ENCODE data around the gene RGS6. TPM values are rescaled to one million over a fixed set of nuclear protein-coding genes. Genes with fewer than 3 reads are reported as not detected.

Gene RGS6
- total RNA-seq, 1 experiment from 2014 or later = not detected

- DNase-seq (peak; percentile 70), ATAC-seq (peak; percentile 57)
- Histone ChIP-seq H3K4me1 (ENCODE audit: insufficient read depth, low read length) (peaks cover 11% of the 10 kb centered on the region), H3F3A (ENCODE audit: low read length, unreplicated experiment) (no peaks in the 10 kb centered on the region), H3K36me3 (ENCODE audit: low read depth, low read length) (no peaks in the 10 kb centered on the region), H3K9me2 (replicated peaks; ENCODE audit: low read length) (no peaks in the 10 kb centered on the region), H3K79me2 (ENCODE audit: low read length) (no peaks in the 10 kb centered on the region), H3K27me3 (ENCODE audit: low read length) (peaks cover 23% of the 10 kb centered on the region), H3K9ac (ENCODE audit: low read length) (no peak overlapping the region), H3K4me3 (ENCODE audit: low read length) (no peak overlapping the region), H3K27ac (ENCODE audit: low read length) (no peak overlapping the region), H4K20me1 (ENCODE audit: low read length) (no peaks in the 10 kb centered on the region), H3K4me2 (ENCODE audit: low read length) (peak overlapping the region; percentile 20; the same call in 1 of the 2 replicates), H2AFZ (ENCODE audit: low read length) (peak overlapping the region; percentile 57), H3K9me3 (ENCODE audit: low read length) (no peaks in the 10 kb centered on the region)
- CTCF ChIA-PET = interaction anchor here (0.5 to 5.3 kb wide), 22 partner anchors 9 to 566 kb away, joined by 3 to 58 read pairs (median 4); partner anchors contain the start of genes DCAF4 and DPF3
- intact Hi-C loops (cut with micrococcal nuclease) = loop anchor here (1.0 kb wide), 1 partner anchor 434 kb away; no protein-coding TSS in a partner anchor
- POLR2A ChIA-PET (ENCODE audit: unreplicated experiment) = interaction anchor here (0.6 to 0.7 kb wide), 2 partner anchors 154 to 380 kb away, joined by 3 read pairs; partner anchors contain the start of gene DPF3
- no TSS peak for BruUV-seq (replicated peaks)
- no peak for TF ChIP-seq EZH2phosphoT487 (IDR thresholded peaks at IDR 0.05; ENCODE audit: borderline replicate concordance, low read length)
- TF ChIP-seq CTCF (conservative IDR thresholded peaks at IDR 0.05; ENCODE audit: low read depth, low read length) = peak; percentile 98
These were observed 581.9 kb downstream of the RGS6 start for GRCh38 chr14:72513965-72514659.

- Histone ChIP-seq H3K4me2 (ENCODE audit: low read length) (no peak overlapping the region), H3K9ac (ENCODE audit: low read length) (no peak overlapping the region), H2AFZ (ENCODE audit: low read length) (0 out of 2 replicates have a peak overlapping the region, but pooled peaks have one; percentile 57), H3K27me3 (ENCODE audit: low read length) (peaks cover 19% of the 10 kb centered on the region), H3K4me3 (ENCODE audit: low read length) (no peak overlapping the region), H3K36me3 (ENCODE audit: low read depth, low read length) (no peaks in the 10 kb centered on the region), H3K27ac (ENCODE audit: low read length) (no peak overlapping the region), H3K9me2 (replicated peaks; ENCODE audit: low read length) (no peaks in the 10 kb centered on the region), H3K4me1 (ENCODE audit: insufficient read depth, low read length) (peaks cover 11% of the 10 kb centered on the region), H3K79me2 (ENCODE audit: low read length) (no peaks in the 10 kb centered on the region), H3F3A (ENCODE audit: low read length, unreplicated experiment) (no peaks in the 10 kb centered on the region), H4K20me1 (ENCODE audit: low read length) (no peaks in the 10 kb centered on the region), H3K9me3 (ENCODE audit: low read length) (no peaks in the 10 kb centered on the region)
- no TSS peak for BruUV-seq (replicated peaks)
- POLR2A ChIA-PET (ENCODE audit: unreplicated experiment) = interaction anchor here (0.6 kb wide), 1 partner anchor 153 kb away, joined by 3 read pairs; no protein-coding TSS in a partner anchor
- intact Hi-C loops (cut with micrococcal nuclease) = loop anchor here (1.0 kb wide), 1 partner anchor 434 kb away; no protein-coding TSS in a partner anchor
- ATAC-seq (no peak), DNase-seq (no peak)
- TF ChIP-seq EZH2 (IDR thresholded peaks at IDR 0.05; ENCODE audit: low read length, unreplicated experiment) (no peak), EZH2phosphoT487 (IDR thresholded peaks at IDR 0.05; ENCODE audit: borderline replicate concordance, low read length) (no peak), CTCF (conservative IDR thresholded peaks at IDR 0.05; ENCODE audit: low read depth, low read length) (no peak)
- CTCF ChIA-PET = interaction anchor here (0.6 to 5.3 kb wide), 17 partner anchors 9 to 565 kb away, joined by 3 to 58 read pairs (median 6); partner anchors contain the start of genes DCAF4 and DPF3
These were observed 582.4 kb downstream of the RGS6 start for GRCh38 chr14:72514660-72515025.
